Ramos (cell line): ENCODE results near the gene ELOA.

ENCODE experiments used
- in situ Hi-C: fragments of 300-500 bp; cut with MboI; formaldehyde crosslinking; loops from one replicate; pipeline ENCODE4 v1.14.3; 2022; ENCODE audit warnings: low sequenced_read_pairs; ENCODE audit not compliant: unreplicated experiment

ELOA gene

GRCh38 chr1:23798662-23799142 is 55.4 kb downstream of the ELOA start:
- in situ Hi-C loops, result no loop called here

GRCh38 chr1:23799255-23799569 is 55.9 kb downstream of the ELOA start:
- in situ Hi-C loops, result no loop called here

GRCh38 chr1:23799570-23800399 is 56.5 kb downstream of the ELOA start:
- in situ Hi-C loops, result loop anchor here (25.0 kb wide), 1 partner anchor 588 kb away; no protein-coding TSS in a partner anchor

GRCh38 chr1:23800400-23801337 is 57.4 kb downstream of the ELOA start, which contains the start of gene GALE:
GALE (minus strand) TSS chr1:23800754; CDS start chr1:23799007, 1,747 bp downstream.
- in situ Hi-C loops, result loop anchor here (25.0 kb wide), 1 partner anchor 587 kb away; no protein-coding TSS in a partner anchor

GRCh38 chr1:23801338-23801748 is 58.1 kb downstream of the ELOA start:
- in situ Hi-C loops, result loop anchor here (25.0 kb wide), 1 partner anchor 586 kb away; no protein-coding TSS in a partner anchor

GRCh38 chr1:23801876-23802275 is 58.6 kb downstream of the ELOA start:
- in situ Hi-C loops, result loop anchor here (25.0 kb wide), 1 partner anchor 585 kb away; no protein-coding TSS in a partner anchor

- in situ Hi-C loops, result loop anchor here (25.0 kb wide), 1 partner anchor 584 kb away; no protein-coding TSS in a partner anchor
Measured at GRCh38 chr1:23802809-23803342, 59.6 kb downstream of the ELOA start.

GRCh38 chr1:23803674-23804073 is 60.4 kb downstream of the ELOA start:
- in situ Hi-C loops, result loop anchor here (25.0 kb wide), 1 partner anchor 584 kb away; no protein-coding TSS in a partner anchor

- in situ Hi-C loops, result loop anchor here (25.0 kb wide), 1 partner anchor 583 kb away; no protein-coding TSS in a partner anchor
Measured at GRCh38 chr1:23804183-23804835, 61.0 kb downstream of the ELOA start.

GRCh38 chr1:23805025-23805424 is 61.8 kb downstream of the ELOA start:
- in situ Hi-C loops, result loop anchor here (5.0 to 25.0 kb wide), 2 partner anchors 112 to 582 kb away; no protein-coding TSS in a partner anchor

- in situ Hi-C loops, result loop anchor here (5.0 to 25.0 kb wide), 2 partner anchors 111 to 581 kb away; no protein-coding TSS in a partner anchor
Measured at GRCh38 chr1:23806280-23806679, 63.0 kb downstream of the ELOA start.

- in situ Hi-C loops, result loop anchor here (5.0 to 25.0 kb wide), 2 partner anchors 110 to 580 kb away; no protein-coding TSS in a partner anchor
Measured at GRCh38 chr1:23807453-23807852, 64.2 kb downstream of the ELOA start.

GRCh38 chr1:23809751-23810171 is 66.5 kb downstream of the ELOA start:
- in situ Hi-C loops, result loop anchor here (5.0 to 25.0 kb wide), 2 partner anchors 108 to 578 kb away; no protein-coding TSS in a partner anchor

- in situ Hi-C loops, result loop anchor here (25.0 kb wide), 1 partner anchor 576 kb away; no protein-coding TSS in a partner anchor
Measured at GRCh38 chr1:23810818-23811540, 67.7 kb downstream of the ELOA start.
